Measurements from ENCODE around the gene PXT1. TPM values are rescaled to one million over a fixed set of nuclear protein-coding genes. Genes with fewer than 3 reads are reported as not detected.
A peak's percentile ranks its signal among the peaks of the same experiment; 100 is the strongest.

Gene PXT1
- total RNA-seq, 1 donor from 2014 or later = not detected

GRCh38 chr6:36353411-36353915, 89.2 kb downstream of the PXT1 start:
- intact Hi-C loops (cut with DNase I) = no loop called here
- H3K36me3 ChIP-seq = no peaks in the 10 kb centered on the region
- TF ChIP-seq CTCF (IDR thresholded peaks at IDR 0.05) = no peak
- no peaks in the 10 kb centered on the region for H3K9me3 ChIP-seq
- H3K27ac ChIP-seq = no peak overlapping the region
- ATAC-seq (no peak), DNase-seq (no peak)
- H3K4me3 ChIP-seq = no peak overlapping the region
- no peaks in the 10 kb centered on the region for H3K27me3 ChIP-seq (ENCODE audit: low read depth)
- peaks cover 20% of the 10 kb centered on the region for H3K4me1 ChIP-seq

GRCh38 chr6:36352477-36353157, 90.0 kb downstream of the PXT1 start:
- TF ChIP-seq CTCF (IDR thresholded peaks at IDR 0.05) = no peak
- no peak overlapping the region for H3K27ac ChIP-seq
- DNase-seq (no peak), ATAC-seq (no peak)
- H3K27me3 ChIP-seq (ENCODE audit: low read depth) = no peaks in the 10 kb centered on the region
- no peaks in the 10 kb centered on the region for H3K9me3 ChIP-seq
- intact Hi-C loops (cut with DNase I) = no loop called here
- no peaks in the 10 kb centered on the region for H3K36me3 ChIP-seq
- peaks cover 14% of the 10 kb centered on the region for H3K4me1 ChIP-seq
- no peak overlapping the region for H3K4me3 ChIP-seq

GRCh38 chr6:36350681-36351571, 91.7 kb downstream of the PXT1 start:
- peaks cover 4% of the 10 kb centered on the region for H3K27me3 ChIP-seq (ENCODE audit: low read depth)
- H3K4me3 ChIP-seq = no peak overlapping the region
- TF ChIP-seq CTCF (IDR thresholded peaks at IDR 0.05) = no peak
- peaks cover 14% of the 10 kb centered on the region for H3K4me1 ChIP-seq
- DNase-seq = no peak
- no peaks in the 10 kb centered on the region for H3K9me3 ChIP-seq
- H3K36me3 ChIP-seq = no peaks in the 10 kb centered on the region
- intact Hi-C loops (cut with DNase I) = no loop called here
- H3K27ac ChIP-seq = peak overlapping the region; percentile 14
- peak; percentile 46 to 62 for ATAC-seq

GRCh38 chr6:36350082-36350481, 92.6 kb downstream of the PXT1 start:
- DNase-seq = no peak

More at GRCh38 chr6:36350082-36350481, 92.6 kb downstream of the PXT1 start:
- H3K4me1 ChIP-seq = peaks cover 14% of the 10 kb centered on the region
- H3K27ac ChIP-seq = peak overlapping the region; percentile 14
- H3K27me3 ChIP-seq (ENCODE audit: low read depth) = peaks cover 4% of the 10 kb centered on the region
- peak in 1 of 2 donors; percentile 26 for ATAC-seq
- H3K4me3 ChIP-seq = no peak overlapping the region
- intact Hi-C loops (cut with DNase I) = no loop called here
- no peak for TF ChIP-seq CTCF (IDR thresholded peaks at IDR 0.05)
- no peaks in the 10 kb centered on the region for H3K36me3 ChIP-seq
- no peaks in the 10 kb centered on the region for H3K9me3 ChIP-seq

Measured in lower lobe of right lung (tissue), 2 donors.